ENCODE measurements around the gene NFKB1. TPM values are rescaled to one million over a fixed set of nuclear protein-coding genes. Genes with fewer than 3 reads are reported as not detected.
A peak's percentile ranks its signal among the peaks of the same experiment; 100 is the strongest.

The NFKB1 gene
- total and polyA plus RNA-seq, 2 experiments from 2014 or later = 15.5 to 26.6 TPM

- Histone ChIP-seq H3K4me1 (ENCODE audit: low read depth) (no peaks in the 10 kb centered on the region), H3K27me3 (no peaks in the 10 kb centered on the region), H3K27ac (no peak overlapping the region), H3K9me3 (ENCODE audit: low read depth) (no peaks in the 10 kb centered on the region), H3K36me3 (peaks cover 15% of the 10 kb centered on the region), H3K4me3 (no peak overlapping the region)
- DNase-seq (ENCODE audit: low read depth in 1 of 2, low spot score in 1 of 2) = no peak
- TF ChIP-seq, protein P1, sequence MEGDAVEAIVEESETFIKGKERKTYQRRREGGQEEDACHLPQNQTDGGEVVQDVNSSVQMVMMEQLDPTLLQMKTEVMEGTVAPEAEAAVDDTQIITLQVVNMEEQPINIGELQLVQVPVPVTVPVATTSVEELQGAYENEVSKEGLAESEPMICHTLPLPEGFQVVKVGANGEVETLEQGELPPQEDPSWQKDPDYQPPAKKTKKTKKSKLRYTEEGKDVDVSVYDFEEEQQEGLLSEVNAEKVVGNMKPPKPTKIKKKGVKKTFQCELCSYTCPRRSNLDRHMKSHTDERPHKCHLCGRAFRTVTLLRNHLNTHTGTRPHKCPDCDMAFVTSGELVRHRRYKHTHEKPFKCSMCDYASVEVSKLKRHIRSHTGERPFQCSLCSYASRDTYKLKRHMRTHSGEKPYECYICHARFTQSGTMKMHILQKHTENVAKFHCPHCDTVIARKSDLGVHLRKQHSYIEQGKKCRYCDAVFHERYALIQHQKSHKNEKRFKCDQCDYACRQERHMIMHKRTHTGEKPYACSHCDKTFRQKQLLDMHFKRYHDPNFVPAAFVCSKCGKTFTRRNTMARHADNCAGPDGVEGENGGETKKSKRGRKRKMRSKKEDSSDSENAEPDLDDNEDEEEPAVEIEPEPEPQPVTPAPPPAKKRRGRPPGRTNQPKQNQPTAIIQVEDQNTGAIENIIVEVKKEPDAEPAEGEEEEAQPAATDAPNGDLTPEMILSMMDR (IDR thresholded peaks at IDR 0.05; ENCODE audit: low read depth, low read length) = no peak
These were observed 138.4 kb downstream of the NFKB1 start for GRCh38 chr4:102639598-102639997.

- TF ChIP-seq, protein P1 (IDR thresholded peaks at IDR 0.05; ENCODE audit: low read depth, low read length) = no peak
- Histone ChIP-seq H3K4me1 (ENCODE audit: low read depth) (no peaks in the 10 kb centered on the region), H3K36me3 (peaks cover 11% of the 10 kb centered on the region), H3K9me3 (ENCODE audit: low read depth) (no peaks in the 10 kb centered on the region), H3K4me3 (no peak overlapping the region), H3K27me3 (no peaks in the 10 kb centered on the region), H3K27ac (no peak overlapping the region)
- DNase-seq (ENCODE audit: low read depth in 1 of 2, low spot score in 1 of 2) = peak in 1 of 2 donors; percentile 54
These were observed 139.5 kb downstream of the NFKB1 start for GRCh38 chr4:102640669-102641068.

GRCh38 chr4:102641793-102642192, 140.6 kb downstream of the NFKB1 start:
- DNase-seq (ENCODE audit: low read depth in 1 of 2, low spot score in 1 of 2) = no peak
- Histone ChIP-seq H3K27ac (no peak overlapping the region), H3K4me3 (no peak overlapping the region), H3K4me1 (ENCODE audit: low read depth) (no peaks in the 10 kb centered on the region), H3K27me3 (no peaks in the 10 kb centered on the region), H3K36me3 (peaks cover 16% of the 10 kb centered on the region), H3K9me3 (ENCODE audit: low read depth) (no peaks in the 10 kb centered on the region)
- TF ChIP-seq, protein P1 (IDR thresholded peaks at IDR 0.05; ENCODE audit: low read depth, low read length) = no peak

- TF ChIP-seq, protein P1 (IDR thresholded peaks at IDR 0.05; ENCODE audit: low read depth, low read length) = no peak
- no peaks in the 10 kb centered on the region for H3K4me1 ChIP-seq (ENCODE audit: low read depth)
- peaks cover 16% of the 10 kb centered on the region for H3K36me3 ChIP-seq
- H3K27me3 ChIP-seq = no peaks in the 10 kb centered on the region
- DNase-seq (ENCODE audit: low read depth in 1 of 2, low spot score in 1 of 2) = peak in 1 of 2 donors; percentile 86
- H3K9me3 ChIP-seq (ENCODE audit: low read depth) = no peaks in the 10 kb centered on the region
- no peak overlapping the region for H3K4me3 ChIP-seq
- no peak overlapping the region for H3K27ac ChIP-seq
These were observed 141.6 kb downstream of the NFKB1 start for GRCh38 chr4:102642631-102643298.

DNA sequence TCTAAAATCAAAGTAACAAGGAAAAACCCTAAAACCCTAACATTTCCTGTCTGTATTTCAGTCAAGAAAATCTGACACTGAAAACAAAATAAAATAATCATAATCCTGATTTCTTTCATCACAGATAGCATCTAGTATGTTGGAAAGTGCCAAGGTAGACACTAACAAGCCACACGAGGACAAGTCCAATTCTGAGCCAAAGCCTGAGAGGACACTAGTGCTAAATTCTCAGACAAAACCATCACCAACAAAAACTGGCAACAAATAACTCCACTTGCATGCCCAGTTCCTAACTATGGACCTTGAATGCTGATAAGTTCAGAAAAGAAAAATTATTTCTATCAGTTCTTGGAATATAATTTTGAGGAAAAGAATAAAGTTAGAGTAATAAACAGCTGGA, 146.0 kb downstream of the NFKB1 start:
- peaks cover 33% of the 10 kb centered on the region for H3K36me3 ChIP-seq
- no peak overlapping the region for H3K4me3 ChIP-seq
- no peak overlapping the region for H3K27ac ChIP-seq
- H3K4me1 ChIP-seq (ENCODE audit: low read depth) = no peaks in the 10 kb centered on the region
- DNase-seq (ENCODE audit: low read depth in 1 of 2, low spot score in 1 of 2) = no peak
- no peaks in the 10 kb centered on the region for H3K9me3 ChIP-seq (ENCODE audit: low read depth)
- H3K27me3 ChIP-seq = no peaks in the 10 kb centered on the region
- TF ChIP-seq, protein P1 (IDR thresholded peaks at IDR 0.05; ENCODE audit: low read depth, low read length) = no peak
